ENCODE results near the gene SOX1. TPM values are rescaled to one million over a fixed set of nuclear protein-coding genes. Genes with fewer than 3 reads are reported as not detected.

Gene SOX1
- total and polyA plus RNA-seq, 10 of the 15 experiments (the other 5 are each of a cell fraction or from before 2014, with no cell fraction given), result not detected

DNA sequence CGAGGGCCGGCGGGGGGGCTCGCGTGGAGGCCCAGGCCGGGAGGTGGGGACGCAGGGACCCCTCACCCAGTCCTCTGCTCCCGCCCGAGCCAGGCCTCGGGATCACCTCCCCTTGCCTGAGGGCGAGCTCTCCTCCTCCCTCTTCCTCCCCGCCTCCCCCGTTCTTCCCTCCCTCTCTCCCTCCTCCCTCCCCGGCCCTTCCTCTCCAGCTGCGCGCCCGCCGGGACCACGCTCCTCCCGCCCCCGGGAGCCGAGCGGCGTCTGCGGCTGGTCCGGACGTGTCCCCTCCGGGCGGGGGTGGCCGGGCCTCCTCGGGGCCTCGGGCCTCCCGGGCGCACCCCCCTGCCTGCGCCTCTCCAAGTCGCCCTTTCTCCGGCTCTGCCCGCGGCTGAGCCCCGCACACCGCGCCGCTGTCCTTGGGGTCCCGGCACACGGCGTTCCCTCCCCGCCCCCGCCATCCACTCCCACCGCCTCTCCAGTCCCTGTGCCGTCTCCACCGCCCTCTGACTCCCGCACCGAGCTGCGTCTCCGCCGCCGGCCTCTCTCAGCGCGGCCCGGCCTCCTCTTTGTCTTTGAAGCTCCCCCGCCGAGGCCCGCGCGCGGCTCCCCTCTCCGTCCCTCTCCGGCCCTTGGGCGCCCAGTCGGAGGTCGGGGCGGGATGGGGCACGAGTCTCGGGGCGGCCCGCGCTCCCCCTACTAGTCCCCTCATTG is 5.7 kb downstream of the SOX1 start:
- in situ Hi-C loops (cut with MboI) (no loop called here), intact Hi-C loops (cut with micrococcal nuclease; ENCODE audit: unreplicated experiment) (no loop called here)
- SMC1A ChIA-PET (ENCODE audit: uncharacterized antibody, unreplicated experiment), result no interaction called here
- Histone ChIP-seq H3K9me3 (replicated peaks; ENCODE audit: control insufficient read depth, insufficient read depth, low read length) (no peaks in the 10 kb centered on the region; the same call in 2 of the 3 replicates), H2AFZ (ENCODE audit: control insufficient read depth, low read depth, low read length) (no peak overlapping the region), H3K4me2 (ENCODE audit: control insufficient read depth, insufficient read depth) (no peak overlapping the region), H3K4me3 (no peak overlapping the region), H3K27me3 (replicated peaks in 1 of 2; ENCODE audit: control insufficient read depth in 2 of 2, insufficient read depth in 2 of 2, low read length in 1 of 2) (peaks cover 0 to 3% of the 10 kb centered on the region in 2 experiments; a peak in 1 of 4 replicates), H4K20me1 (ENCODE audit: control insufficient read depth, insufficient read depth) (no peaks in the 10 kb centered on the region), H3K79me2 (ENCODE audit: control insufficient read depth, insufficient read depth, low read length) (no peaks in the 10 kb centered on the region), H3K27ac (ENCODE audit: control insufficient read depth, insufficient read depth) (no peak overlapping the region), H3K4me1 (ENCODE audit: control insufficient read depth, insufficient read depth, low read length) (no peaks in the 10 kb centered on the region), H3K36me3 (ENCODE audit: control insufficient read depth in 2 of 2, insufficient read depth in 2 of 2, low read length in 1 of 2) (no peaks in the 10 kb centered on the region), H3K9ac (ENCODE audit: control insufficient read depth, insufficient read depth, low read length) (no peak overlapping the region)
- 58% methylated on average over 12 of the region's 77 CpGs for WGBS (ENCODE audit: insufficient coverage, insufficient replicate concordance, low lambda C conversion rate, missing lambda C conversion rate)
- DNase-seq (ENCODE audit: low read depth, low spot score) (no peak), FAIRE-seq (no peak), ATAC-seq (no peak)
- POLR2A ChIA-PET, result no interaction called here
- no peak for TF ChIP-seq RAD51 (IDR thresholded peaks at IDR 0.05)
- no peak for TF ChIP-seq FOXM1 (IDR thresholded peaks at IDR 0.05; ENCODE audit: low read depth, low read length)
- no peak for TF ChIP-seq MTA2 (IDR thresholded peaks at IDR 0.05; ENCODE audit: low read depth)
- no peak for TF ChIP-seq NBN (IDR thresholded peaks at IDR 0.05)
- TF ChIP-seq POLR2AphosphoS5 (IDR thresholded peaks at IDR 0.05; ENCODE audit: low read length), result no peak
- no peak for TF ChIP-seq HDAC2 (IDR thresholded peaks at IDR 0.05)
- no peak for TF ChIP-seq MAX (IDR thresholded peaks at IDR 0.05; ENCODE audit: low read depth, low read length)
- no peak for TF ChIP-seq PML (IDR thresholded peaks at IDR 0.05; ENCODE audit: low read length)
- no peak for TF ChIP-seq GATAD2B (conservative IDR thresholded peaks at IDR 0.05; ENCODE audit: low read depth)
- TF ChIP-seq IRF4 (IDR thresholded peaks at IDR 0.05; ENCODE audit: low read depth, low read length), result no peak
- TF ChIP-seq NR2C2 (IDR thresholded peaks at IDR 0.05; ENCODE audit: borderline replicate concordance, control insufficient read depth, insufficient read length, low read depth), result no peak
- no peak for TF ChIP-seq ETV6 (conservative IDR thresholded peaks at IDR 0.05 in 1 of 2, IDR thresholded peaks at IDR 0.05 in 1 of 2; ENCODE audit: borderline replicate concordance in 1 of 2, low read depth in 1 of 2)
- no peak for TF ChIP-seq SP1 (IDR thresholded peaks at IDR 0.05; ENCODE audit: low read depth, low read length)
- TF ChIP-seq RBBP5 (conservative IDR thresholded peaks at IDR 0.05), result no peak
- TF ChIP-seq ATF2 (IDR thresholded peaks at IDR 0.05; ENCODE audit: low read length), result no peak
- TF ChIP-seq TARDBP (IDR thresholded peaks at IDR 0.05; ENCODE audit: borderline replicate concordance), result no peak
- TF ChIP-seq PAX5 (IDR thresholded peaks at IDR 0.05; ENCODE audit: borderline replicate concordance, low read depth, low read length), result no peak
- TF ChIP-seq ZNF384 (IDR thresholded peaks at IDR 0.05; ENCODE audit: borderline replicate concordance, low read depth, low read length), result no peak
- no peak for TF ChIP-seq SIN3A (IDR thresholded peaks at IDR 0.05; ENCODE audit: low read depth, low read length)
- TF ChIP-seq, protein P1, sequence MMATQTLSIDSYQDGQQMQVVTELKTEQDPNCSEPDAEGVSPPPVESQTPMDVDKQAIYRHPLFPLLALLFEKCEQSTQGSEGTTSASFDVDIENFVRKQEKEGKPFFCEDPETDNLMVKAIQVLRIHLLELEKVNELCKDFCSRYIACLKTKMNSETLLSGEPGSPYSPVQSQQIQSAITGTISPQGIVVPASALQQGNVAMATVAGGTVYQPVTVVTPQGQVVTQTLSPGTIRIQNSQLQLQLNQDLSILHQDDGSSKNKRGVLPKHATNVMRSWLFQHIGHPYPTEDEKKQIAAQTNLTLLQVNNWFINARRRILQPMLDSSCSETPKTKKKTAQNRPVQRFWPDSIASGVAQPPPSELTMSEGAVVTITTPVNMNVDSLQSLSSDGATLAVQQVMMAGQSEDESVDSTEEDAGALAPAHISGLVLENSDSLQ (IDR thresholded peaks at IDR 0.05), result no peak
- CTCF ChIA-PET, result no interaction called here
- RAD21 ChIA-PET (ENCODE audit: unreplicated experiment), result no interaction called here
- BruUV-seq (replicated peaks), result no TSS peak
